Measurements from ENCODE around the gene SLCO2A1. TPM values are rescaled to one million over a fixed set of nuclear protein-coding genes. Genes with fewer than 3 reads are reported as not detected.

SLCO2A1 gene
- total RNA-seq, 1 experiment from 2014 or later = 1.4 TPM

DNA sequence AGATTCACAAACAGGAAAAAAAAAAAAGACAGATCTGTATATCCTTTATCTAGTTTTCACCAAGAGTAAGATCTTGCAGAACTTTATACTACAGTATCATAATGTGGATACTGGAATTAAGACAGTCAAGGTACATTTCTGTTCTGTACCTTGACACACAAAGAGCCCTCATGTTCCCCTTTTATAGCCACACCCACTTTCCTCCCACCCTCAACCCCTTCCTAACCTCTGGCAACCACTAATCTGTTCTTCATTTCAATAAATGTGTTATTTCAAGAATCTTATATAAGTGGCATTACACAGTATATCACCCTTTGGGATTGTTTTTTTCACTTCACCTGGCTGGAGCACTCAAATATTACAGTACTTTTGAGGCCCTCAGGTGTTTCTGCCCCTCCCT, 130.4 kb downstream of the SLCO2A1 start:
- DNase-seq (ENCODE audit: low read depth) = no peak

DNA sequence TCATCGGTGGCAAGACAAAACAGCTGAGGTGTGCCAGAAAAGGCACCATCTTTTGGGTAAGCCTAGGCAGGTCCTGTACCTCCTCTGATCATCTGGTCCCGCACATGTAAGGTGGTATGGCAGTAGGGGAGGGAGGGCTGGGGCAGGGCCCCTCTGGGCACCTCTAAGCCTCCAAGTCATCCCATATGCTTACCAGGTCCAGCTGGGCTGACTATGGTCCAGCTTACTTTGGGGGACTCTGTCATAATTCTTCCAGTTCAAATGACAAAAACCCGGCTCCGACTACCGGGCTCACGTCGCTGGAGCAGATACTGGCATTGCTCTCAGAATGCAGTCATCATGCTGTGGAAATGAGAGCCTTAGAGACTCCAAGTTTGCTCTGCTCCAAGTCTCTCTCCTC, 132.2 kb downstream of the SLCO2A1 start:
- DNase-seq (ENCODE audit: low read depth) = no peak

DNA sequence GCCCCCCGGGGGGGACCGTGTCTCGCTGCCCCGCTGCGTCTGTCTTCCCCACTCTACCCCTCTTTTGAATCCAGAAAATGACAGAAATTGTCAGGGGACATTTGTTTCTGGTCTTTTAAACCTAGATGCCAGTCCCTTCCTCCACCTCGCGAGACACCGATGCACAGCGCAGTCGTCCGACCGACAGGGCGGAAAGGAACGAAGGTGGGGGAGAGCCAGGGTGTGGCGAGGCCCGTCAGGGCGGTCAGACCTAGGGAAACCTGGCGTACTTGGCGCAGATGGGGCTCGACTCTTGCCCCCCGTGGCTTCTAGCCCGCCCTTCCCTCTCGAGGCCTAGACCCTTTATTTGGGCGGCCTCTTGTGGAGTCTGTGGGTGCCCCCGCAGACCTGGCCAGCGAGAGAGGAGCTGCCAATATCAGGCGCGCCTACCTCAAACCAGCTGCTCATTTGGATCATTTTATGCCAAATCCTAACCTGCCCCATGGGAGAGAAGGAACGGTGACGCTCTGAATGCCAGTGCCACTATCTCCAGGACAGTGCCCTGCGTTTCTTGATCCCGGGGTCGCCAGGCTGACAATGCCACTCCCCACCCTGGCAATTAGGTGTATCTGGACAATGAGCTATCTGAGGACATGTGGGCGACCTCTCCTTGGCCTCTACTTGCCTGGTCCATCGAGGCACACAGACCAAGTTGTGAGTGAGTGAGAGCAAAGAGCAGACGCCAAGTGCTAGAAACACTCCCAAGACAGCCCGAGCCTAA, 133.5 kb downstream of the SLCO2A1 start:
- DNase-seq (ENCODE audit: low read depth) = no peak

DNA sequence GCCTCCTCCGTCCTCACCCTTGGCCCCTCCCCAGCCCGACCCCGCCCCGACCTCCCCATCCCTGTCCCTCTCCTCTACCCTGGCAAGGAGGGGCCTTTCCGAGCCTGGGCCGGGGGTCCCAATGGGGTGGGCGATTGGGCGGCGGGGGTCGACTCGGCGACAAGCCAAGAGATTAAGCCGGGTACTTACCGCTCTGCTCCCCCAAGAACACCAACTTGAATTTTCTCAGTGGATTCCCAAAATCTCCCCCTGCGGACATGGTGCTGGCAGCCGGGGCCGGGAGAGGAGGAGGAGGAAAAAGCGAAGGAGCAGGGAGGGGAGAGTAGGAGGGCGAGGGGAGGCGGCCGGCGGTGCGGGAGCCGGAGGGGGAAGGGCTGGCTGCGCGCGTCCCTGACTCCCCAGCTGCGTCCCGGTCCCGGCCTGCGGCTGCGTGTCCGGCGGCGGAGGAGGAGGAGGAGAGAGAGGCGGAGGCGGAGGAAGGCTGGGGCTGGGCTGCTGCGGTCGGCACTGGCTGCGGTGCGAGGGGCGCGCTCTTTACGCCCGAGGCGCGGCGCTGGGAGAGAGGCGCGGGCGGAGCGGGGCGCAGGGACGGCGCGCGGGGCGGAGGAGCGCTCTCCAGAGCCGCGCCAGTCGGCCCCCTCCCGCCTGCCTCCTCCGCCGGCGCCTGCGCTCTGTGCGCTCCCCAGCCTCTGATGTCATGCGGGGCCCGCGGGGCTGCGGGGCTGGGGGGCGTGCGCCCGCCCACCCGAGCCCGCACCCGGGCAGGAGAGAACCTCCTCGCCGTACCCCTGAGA, 134.3 kb downstream of the SLCO2A1 start, which contains the start of gene RAB6B:
Gene RAB6B (minus strand): TSS at position 675 of the 794 bp plus-strand sequence. CDS start 416 bp downstream, at position 259.
- peak; percentile 74 for DNase-seq (ENCODE audit: low read depth)

DNA sequence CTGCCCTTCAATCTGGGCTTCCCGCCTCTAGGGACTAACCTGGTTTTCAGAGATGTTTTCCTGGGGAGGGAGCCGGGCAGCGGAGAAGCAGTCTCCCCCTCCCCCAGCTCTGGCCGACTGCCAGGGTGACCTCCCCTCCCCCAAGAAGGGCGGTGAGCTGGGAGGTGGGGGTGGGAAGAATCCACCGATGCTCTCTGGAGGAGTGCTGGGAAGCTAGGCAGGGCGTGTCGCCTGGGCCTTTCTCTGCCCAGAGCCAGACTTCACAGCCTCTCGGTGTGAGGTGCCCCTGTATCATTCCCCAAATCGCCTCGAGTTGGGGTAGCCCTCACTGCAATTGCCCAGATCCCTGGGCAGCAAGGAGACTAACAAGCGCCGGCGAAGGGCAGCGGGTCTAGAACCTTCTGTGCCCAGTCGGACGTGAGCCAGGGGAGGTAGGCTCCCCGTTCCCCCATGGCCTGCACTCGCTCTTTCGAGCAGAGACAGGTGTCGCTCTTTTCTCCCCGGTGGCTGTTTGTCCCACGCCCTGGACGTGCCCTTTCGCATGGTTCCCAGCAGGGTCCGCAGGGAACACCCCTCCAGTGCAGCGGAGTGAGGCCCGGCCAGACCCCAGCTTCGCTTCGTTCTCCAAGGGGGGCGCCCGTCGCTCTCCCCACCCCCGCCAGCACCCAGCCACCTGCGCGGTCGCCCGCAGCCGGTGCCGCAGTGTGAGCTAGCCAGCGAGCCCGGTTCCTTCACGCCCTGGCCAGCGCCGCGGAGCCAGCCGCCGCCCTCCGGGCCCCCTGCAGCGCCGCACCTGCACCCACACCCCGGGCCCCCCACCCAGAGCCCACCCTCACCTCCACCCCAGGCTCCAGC, 135.1 kb downstream of the SLCO2A1 start:
- DNase-seq (ENCODE audit: low read depth) = no peak

DNA sequence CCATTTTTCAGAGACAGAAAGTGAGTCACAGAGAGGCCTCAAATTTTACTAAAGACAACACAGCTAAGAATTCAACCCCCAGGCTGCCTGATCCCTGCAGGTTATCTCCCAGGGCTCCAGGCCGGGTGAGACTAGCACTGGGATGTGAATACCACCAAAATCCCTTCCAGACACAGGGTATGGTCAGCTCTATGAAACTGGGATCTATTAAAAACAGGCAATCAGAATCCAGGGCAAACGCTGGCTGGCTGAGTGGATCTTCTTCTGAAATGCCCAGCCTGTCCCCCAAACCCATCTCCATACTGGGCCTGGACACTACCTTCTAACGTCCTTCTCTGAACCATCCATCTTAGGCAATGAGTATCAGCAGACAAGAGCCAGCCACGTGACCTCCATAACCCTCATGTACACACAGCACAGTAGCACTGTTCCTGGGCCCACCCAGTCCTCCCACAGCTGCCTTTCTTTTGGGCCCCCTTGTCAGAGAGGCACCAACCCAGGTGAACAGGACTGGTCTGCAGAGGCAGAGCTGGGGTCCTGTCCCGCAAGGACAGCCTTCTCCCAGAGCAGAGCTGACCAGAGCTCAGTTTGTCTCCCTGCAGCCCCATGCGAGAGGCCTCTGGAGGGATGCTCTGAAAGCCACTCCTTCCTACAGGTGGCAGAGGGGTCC, 135.9 kb downstream of the SLCO2A1 start:
- DNase-seq (ENCODE audit: low read depth) = no peak

DNA sequence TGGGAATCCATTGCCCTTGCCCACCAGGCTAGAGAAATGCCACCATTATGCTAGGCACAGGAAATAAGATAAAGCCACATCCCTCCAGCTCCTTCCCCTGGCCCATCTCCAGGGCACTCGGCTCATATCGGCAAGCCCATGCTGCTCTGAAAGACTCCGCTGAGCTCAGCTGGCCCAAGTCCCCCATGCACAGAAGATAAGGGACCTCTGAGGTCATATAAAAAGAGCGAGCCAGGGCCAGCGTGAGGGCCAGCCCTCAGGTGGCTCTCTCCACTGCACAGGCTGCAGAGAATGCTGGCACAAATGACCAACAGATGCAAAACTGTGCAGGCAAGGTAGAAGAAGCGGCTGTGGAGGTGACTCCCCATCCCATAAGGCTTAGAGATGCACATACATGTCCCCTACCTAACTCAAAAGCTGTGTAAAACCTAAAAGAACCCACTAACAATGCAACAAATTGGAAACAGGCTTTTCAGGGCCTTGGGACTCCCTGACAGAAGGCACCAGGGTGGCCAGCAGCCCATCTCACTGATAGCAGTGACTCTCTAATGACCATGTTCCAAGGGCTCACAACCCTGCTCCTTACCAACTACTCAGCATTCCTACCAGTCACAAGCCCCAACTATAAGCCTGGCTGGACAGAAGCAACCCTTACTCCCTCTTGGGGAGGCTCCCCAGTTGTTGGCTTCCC, 137.0 kb downstream of the SLCO2A1 start:
- no peak for DNase-seq (ENCODE audit: low read depth)

DNA sequence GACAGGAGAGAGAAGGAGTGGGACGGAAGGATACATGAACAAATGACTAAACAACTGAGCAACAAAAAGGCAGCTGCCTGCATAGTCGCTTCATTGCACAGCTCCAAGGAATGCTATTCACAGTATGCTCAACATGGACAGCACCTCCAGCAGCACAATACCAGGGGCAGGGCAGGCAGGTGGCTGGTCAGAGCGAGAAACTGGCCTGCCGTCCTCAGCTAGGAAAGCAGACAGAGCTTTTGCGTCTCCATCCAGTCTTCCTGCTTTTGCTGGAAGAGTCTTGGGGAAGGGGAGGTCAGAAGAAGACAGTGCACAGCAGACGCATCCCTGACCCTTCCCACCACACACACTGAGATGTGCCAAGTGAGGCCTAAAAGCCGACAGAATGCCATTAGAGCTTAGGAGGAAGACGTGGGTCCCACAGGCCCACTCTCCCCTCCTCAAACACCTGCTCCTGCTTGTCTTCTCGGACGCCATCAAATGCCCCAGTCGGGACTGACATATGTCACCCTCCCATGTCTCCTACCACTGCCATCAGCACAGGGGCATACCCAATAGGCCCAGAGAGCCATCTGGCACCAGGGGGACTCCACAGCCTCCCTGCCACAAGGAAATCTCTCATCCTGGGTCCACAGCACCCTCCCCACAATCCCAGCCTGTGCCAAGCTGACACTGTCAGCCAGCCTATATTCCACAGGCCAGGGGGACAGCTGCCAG, 137.9 kb downstream of the SLCO2A1 start:
- no peak for DNase-seq (ENCODE audit: low read depth)

DNA sequence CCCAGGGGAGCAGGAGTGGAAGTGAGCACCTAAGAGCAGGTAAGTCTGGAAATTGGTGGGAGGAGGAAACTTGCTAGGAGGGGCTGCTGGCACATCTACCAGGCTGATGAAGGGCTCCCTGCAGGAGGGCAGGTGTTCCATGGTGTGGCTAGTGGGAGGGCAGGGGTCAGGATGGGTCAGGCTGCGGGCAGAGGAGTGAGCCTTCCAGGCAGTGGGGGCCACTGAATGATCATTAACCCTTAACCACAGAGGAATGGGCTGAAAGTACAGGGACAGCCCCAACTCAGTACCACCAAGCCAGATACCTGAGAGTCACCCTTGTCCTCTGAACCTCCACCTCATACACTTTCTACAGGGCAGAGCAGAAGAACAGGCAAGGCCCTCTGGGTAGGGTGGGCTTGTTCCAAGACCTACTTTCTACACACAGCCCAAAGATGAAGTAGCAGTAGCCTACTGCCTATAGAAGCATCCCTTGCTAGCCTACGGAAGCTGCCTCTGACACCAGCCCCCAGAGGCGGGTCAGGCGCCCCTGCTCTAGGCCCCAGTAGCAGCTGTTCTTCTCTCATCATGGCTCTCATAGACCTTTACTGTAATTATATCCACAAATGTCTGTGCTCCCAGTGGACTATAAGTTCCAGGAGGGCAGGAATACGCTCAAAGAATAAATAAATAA, 138.6 kb downstream of the SLCO2A1 start:
- DNase-seq (ENCODE audit: low read depth) = no peak

DNA sequence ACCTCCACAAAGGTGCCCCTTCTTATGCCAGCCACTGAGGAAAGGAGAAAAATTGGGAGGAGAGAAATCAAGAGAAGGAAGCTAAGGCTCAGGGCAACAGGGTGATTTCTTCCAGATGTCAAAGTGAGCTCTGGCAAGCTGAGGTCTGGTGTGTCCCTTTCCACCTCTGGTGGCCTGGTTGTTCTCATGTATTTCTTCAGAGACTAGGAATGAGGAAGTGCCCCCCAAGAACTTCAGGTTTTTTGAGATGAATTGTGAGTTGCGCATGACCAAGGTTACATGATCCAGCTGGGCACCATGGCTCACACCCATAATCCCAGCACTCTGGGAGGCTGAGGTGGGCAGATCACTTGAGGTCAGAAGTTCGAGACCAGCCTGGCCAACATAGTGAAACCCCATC, 139.7 kb downstream of the SLCO2A1 start:
- DNase-seq (ENCODE audit: low read depth) = no peak

DNA sequence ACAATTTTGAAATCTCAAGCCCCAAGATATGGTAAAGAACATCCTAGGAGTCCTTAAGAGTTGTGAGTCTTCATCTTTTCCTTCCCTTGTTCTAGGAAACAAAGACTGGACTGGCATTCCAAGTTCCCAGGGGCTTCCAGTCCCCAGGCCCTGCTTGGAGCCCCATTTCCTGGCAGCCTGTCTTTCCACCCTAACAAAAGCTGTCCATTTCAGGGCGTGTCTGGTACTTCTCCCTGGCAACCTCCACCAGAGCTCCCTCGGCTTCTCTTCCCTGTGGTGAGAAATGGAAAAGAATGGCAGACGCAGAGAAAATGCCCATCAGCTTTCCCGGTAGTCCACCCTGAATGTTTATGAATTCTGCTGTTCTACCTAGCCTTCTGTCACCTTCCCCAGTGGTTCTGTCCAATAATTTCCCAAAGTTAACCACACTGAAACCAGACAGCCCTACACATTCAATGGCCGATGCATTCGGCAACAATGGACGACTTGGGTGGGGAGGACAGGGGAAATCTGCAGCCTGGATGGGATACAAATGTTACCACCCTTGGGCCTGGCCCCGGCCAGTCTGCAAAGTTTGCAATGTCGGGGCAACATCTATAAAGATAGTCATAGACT, 140.9 kb downstream of the SLCO2A1 start:
- DNase-seq (ENCODE audit: low read depth) = no peak

DNA sequence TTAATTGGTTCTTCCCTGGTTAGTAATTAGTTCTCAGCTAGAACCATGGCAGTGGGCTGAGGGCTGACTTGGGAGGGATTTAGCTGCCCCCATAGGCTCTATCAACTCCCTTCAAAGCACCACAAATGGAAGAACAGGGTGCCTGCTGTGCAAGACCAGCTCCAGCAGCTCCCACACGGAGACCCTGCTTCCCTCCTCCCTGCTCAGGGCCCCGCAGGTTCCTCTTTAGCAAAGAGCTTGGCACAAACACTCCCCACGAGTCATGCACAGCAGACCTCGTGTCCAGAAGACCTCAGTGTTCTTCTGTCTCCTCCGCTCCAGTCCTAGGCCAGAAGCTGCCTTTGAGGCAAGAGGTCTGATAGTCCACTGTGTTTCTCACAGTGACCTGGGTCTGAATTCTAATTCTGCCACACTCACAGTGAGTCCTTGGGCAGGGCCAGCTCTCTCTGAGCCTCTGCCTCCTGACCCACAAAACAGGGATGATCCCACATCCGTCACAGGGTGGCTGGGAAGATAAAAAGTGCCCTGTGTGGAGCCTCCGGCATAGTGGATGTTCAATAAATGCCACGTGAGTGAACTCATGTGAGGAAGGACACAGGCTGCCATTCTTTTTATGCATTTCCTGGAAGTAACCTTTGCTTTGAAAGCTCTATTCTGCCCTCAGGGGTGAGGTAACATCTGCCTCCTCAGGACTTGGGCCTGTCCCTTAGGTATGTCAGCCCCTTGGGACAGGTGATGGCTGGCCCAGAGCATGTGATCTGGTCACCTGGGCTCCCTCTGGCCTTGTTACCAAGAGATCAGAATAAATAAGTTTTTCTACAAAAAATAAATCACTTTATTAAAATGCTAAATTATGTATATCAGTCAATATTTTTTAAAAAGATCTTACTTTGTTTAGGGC, 141.7 kb downstream of the SLCO2A1 start:
- no peak for DNase-seq (ENCODE audit: low read depth)

DNA sequence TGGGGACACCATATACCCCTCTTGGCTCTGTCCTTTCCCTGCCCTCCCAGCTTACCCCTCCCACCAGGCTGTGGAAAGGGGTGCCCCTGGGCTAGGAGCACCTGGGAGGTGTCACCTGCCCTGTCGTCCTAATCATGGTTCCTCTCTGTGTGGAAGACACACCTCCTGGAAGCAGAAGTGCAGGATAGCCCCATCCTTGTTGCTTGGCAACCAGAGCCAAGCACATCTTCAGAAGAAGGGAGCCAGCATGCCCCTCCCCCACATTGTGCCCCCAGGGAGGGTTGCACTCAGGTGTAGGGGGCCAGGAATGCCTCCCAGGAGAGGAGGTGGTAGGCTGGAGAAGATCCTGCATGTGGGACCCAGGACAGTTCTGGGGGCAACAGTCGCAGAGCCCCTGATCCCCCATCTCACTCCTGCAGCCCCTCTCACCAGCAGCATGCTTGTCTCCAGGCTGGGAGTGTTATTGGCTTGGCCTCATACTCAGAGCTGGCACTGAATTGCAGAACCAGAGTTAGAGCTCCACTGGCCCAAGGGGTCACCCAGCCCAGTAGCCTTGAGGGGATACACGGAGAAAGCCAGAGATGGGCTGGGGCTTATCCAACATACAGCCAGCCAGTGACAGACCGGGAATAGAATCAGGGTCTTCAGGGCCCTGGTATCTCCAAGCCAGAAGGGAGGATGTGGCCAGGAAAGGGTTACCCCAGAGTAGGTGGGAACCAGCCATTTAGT, 142.5 kb downstream of the SLCO2A1 start:
- DNase-seq (ENCODE audit: low read depth) = no peak

DNA sequence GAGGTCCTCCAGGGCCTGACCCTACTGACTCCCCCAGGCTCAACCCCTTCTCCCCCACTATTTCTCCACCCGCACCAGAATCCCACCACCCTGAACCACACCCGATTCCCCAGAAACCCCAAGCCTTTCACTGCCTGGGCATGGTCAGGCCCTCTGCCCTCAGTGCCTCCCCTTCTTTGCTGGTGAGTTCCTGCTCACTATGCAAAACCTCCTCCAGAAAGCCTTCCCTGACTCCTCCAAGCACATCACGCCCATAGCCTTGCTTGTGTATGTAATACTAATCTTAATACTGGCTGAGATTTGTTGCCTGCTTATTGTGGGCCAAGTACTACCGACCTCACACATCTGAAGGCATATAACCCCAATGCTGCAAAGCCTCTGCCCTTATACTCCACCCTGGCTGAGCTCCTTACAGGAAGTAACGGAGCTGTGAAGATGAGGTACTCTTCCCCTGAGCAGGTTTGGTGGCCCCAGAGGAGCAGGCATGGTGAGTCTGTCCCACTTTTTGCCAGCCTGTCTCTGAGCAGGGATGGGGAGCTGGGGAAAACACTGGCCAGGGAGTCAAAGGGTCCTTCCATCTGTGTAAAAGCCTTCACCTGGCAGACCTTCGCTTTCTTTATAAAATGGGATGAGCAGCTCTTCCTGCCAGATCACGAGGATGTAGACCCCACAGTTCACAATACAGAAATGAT, 143.5 kb downstream of the SLCO2A1 start:
- DNase-seq (ENCODE audit: low read depth) = no peak

DNA sequence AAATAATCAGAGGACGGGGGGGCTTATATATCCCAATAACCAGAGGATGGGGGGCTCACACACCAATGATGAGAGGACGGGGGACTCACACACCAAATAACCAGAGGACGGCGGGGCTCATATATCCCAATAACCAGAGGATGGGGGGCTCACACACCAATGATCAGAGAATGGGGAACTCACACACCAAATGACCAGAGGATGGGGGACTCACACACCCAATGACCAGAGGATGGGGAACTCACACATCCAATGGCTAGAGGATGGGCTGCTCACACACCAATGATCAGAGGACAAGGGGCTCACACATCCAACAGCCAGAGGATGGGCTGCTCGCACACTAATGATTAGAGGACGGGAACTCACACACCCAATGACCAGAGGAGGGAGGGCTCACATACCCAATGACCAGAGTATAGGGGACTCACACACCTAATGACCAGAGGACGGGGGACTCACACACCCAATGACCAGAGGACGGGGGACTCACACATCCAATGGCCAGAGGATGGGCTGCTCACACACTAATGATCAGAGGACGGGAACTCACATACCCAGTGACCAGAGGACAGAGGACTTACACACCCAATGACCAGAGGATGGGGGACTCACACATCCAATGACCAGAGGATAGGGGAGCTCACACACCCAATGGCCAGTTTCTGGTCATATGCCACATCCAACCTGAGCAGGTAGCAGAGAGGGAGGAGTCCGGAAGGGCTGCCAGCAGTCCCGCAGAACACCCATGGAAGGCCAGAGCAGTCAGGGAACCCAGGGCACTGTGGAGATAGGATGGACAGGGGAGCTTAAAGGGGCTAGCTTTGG, 144.6 kb downstream of the SLCO2A1 start:
- DNase-seq (ENCODE audit: low read depth) = no peak
